Breast epithelium (tissue), 4 donors: ENCODE measurements around the gene PLPPR1. TPM values are rescaled to one million over a fixed set of nuclear protein-coding genes. Genes with fewer than 3 reads are reported as not detected.
"Not testable (repeated sequence)": the region's sequence is repeated elsewhere in the genome, so short reads cannot be mapped to it uniquely, and the experiment has no call there.

ENCODE experiments used
- DNase-seq, 2 donors: peaks; one replicate each; pipeline ENCODE4 v3.0.0-alpha.2; 2019; ENCODE audit warnings: low spot score in 2 of 2
- H3K27ac ChIP-seq, 2 donors: fragments of 200-600 bp; sonication (generic) in 1 of 2; one replicate each; pipeline ENCODE4 v1.5.1; 2016 to 2019; ENCODE audit warnings: mild to moderate bottlenecking in 1 of 2
- H3K27me3 ChIP-seq, 2 donors: fragments of 200-600 bp; sonication (generic) in 1 of 2; one replicate each; pipeline versions ENCODE4 v1.5.1 to v1.6.0; 2017 to 2019; ENCODE audit warnings: control low read depth in 1 of 2, mild to moderate bottlenecking in 1 of 2
- H3K36me3 ChIP-seq: fragments of 200-600 bp; one replicate; pipeline ENCODE4 v1.5.1; 2019
- H3K4me1 ChIP-seq, 2 donors: fragments of 200-600 bp; sonication (generic); one replicate each; pipeline ENCODE4 v1.5.1; 2016 to 2019; ENCODE audit warnings: control low read depth in 1 of 2
- H3K4me3 ChIP-seq, 3 donors: fragments of 200-600 bp; sonication (generic); 1 replicate in 2 of 3; 2 replicates in 1 of 3; pipeline ENCODE4 v1.5.1; 2016 to 2019; ENCODE audit warnings: mild to moderate bottlenecking in 3 of 3, moderate library complexity in 2 of 3
- H3K9me3 ChIP-seq, 2 donors: fragments of 200-600 bp; sonication (generic) in 1 of 2; one replicate each; pipeline ENCODE4 v1.5.1; 2016 to 2019; ENCODE audit warnings: control low read depth in 1 of 2
- CTCF ChIP-seq, 3 donors: fragments of 450-650 bp; IDR thresholded peaks; one replicate each; pipeline ENCODE4 v1.5.1; 2016 to 2017; ENCODE audit warnings: antibody characterized with exemption in 3 of 3, mild to moderate bottlenecking in 3 of 3, moderate library complexity in 3 of 3
- POLR2A ChIP-seq: fragments of 450-650 bp; IDR thresholded peaks from one replicate; pipeline ENCODE4 v1.6.1; 2016; ENCODE audit warnings: antibody characterized with exemption, mild to moderate bottlenecking, moderate library complexity
- POLR2AphosphoS5 ChIP-seq, 3 donors: sonication (generic); formaldehyde crosslinking; IDR thresholded peaks; one replicate each; pipeline ENCODE4 v1.6.1; 2017; ENCODE audit warnings: antibody characterized with exemption in 3 of 3
- intact Hi-C: fragments of 100-400 bp; cut with DNase I; formaldehyde crosslinking; loops from one replicate; pipeline ENCODE4 v1.15.1; 2023; ENCODE audit warnings: low total_unique reads
- total RNA-seq, 3 donors: library from RNA; depleted of rRNA; stranded (reverse); fragments of >200 nt; gene quantifications; one replicate each; pipeline ENCODE4 v1.1.0, GENCODE V29; 2016

Gene PLPPR1
- total RNA-seq, 3 donors from 2014 or later = 0.66 to 2.2 TPM; not detected in 1

- no peak overlapping the region for H3K27ac ChIP-seq
- H3K9me3 ChIP-seq = no peaks in the 10 kb centered on the region
- no peaks in the 10 kb centered on the region for H3K27me3 ChIP-seq
- intact Hi-C loops = no loop called here
- H3K36me3 ChIP-seq = no peaks in the 10 kb centered on the region
- TF ChIP-seq POLR2AphosphoS5 (IDR thresholded peaks at IDR 0.05) (no peak), CTCF (IDR thresholded peaks at IDR 0.05) (no peak), POLR2A (no peak)
- no peak for DNase-seq
- H3K4me1 ChIP-seq = no peaks in the 10 kb centered on the region
- no peak overlapping the region for H3K4me3 ChIP-seq
These were observed 295.8 kb downstream of the PLPPR1 start for GRCh38 chr9:101324245-101324804.

GRCh38 chr9:101325053-101325452, 296.5 kb downstream of the PLPPR1 start:
- Histone ChIP-seq H3K36me3 (no peaks in the 10 kb centered on the region), H3K27ac (no peak overlapping the region), H3K27me3 (no peaks in the 10 kb centered on the region), H3K4me1 (no peaks in the 10 kb centered on the region), H3K9me3 (no peaks in the 10 kb centered on the region), H3K4me3 (no peak overlapping the region)
- DNase-seq = no peak
- TF ChIP-seq POLR2A = no peak
- TF ChIP-seq POLR2AphosphoS5 (IDR thresholded peaks at IDR 0.05) = no peak
- no peak for TF ChIP-seq CTCF (IDR thresholded peaks at IDR 0.05)
- intact Hi-C loops = no loop called here

- Histone ChIP-seq H3K36me3 (no peaks in the 10 kb centered on the region), H3K27me3 (no peaks in the 10 kb centered on the region), H3K4me3 (no peak overlapping the region), H3K9me3 (no peaks in the 10 kb centered on the region), H3K27ac (no peak overlapping the region), H3K4me1 (no peaks in the 10 kb centered on the region)
- intact Hi-C loops = no loop called here
- TF ChIP-seq POLR2AphosphoS5 (IDR thresholded peaks at IDR 0.05) = no peak
- no peak for TF ChIP-seq CTCF (IDR thresholded peaks at IDR 0.05)
- TF ChIP-seq POLR2A = no peak
- no peak for DNase-seq
These were observed 297.5 kb downstream of the PLPPR1 start for GRCh38 chr9:101326035-101326434.

GRCh38 chr9:101326501-101326900, 298.0 kb downstream of the PLPPR1 start:
- no peaks in the 10 kb centered on the region for H3K9me3 ChIP-seq
- H3K36me3 ChIP-seq = no peaks in the 10 kb centered on the region
- DNase-seq = no peak
- no peak overlapping the region for H3K27ac ChIP-seq
- no peaks in the 10 kb centered on the region for H3K4me1 ChIP-seq
- intact Hi-C loops = no loop called here
- TF ChIP-seq POLR2A = no peak
- no peak for TF ChIP-seq POLR2AphosphoS5 (IDR thresholded peaks at IDR 0.05)
- no peak for TF ChIP-seq CTCF (IDR thresholded peaks at IDR 0.05)
- H3K4me3 ChIP-seq = no peak overlapping the region
- no peaks in the 10 kb centered on the region for H3K27me3 ChIP-seq

- H3K4me3 ChIP-seq, DNase-seq, H3K27ac ChIP-seq, H3K27me3 ChIP-seq, H3K36me3 ChIP-seq, H3K4me1 ChIP-seq, H3K9me3 ChIP-seq, intact Hi-C loops: not testable (repeated sequence)
These were observed 298.9 kb downstream of the PLPPR1 start for GRCh38 chr9:101327422-101327909.

GRCh38 chr9:101332362-101332761, 303.8 kb downstream of the PLPPR1 start:
- no peak overlapping the region for H3K4me3 ChIP-seq
- no peak overlapping the region for H3K27ac ChIP-seq
- intact Hi-C loops = no loop called here
- H3K36me3 ChIP-seq = no peaks in the 10 kb centered on the region
- no peaks in the 10 kb centered on the region for H3K9me3 ChIP-seq
- no peaks in the 10 kb centered on the region for H3K4me1 ChIP-seq
- TF ChIP-seq CTCF (IDR thresholded peaks at IDR 0.05) (no peak), POLR2A (no peak), POLR2AphosphoS5 (IDR thresholded peaks at IDR 0.05) (no peak)
- DNase-seq = no peak
- H3K27me3 ChIP-seq = no peaks in the 10 kb centered on the region
